Measurements from ENCODE around the gene ADGRB3.
"Not testable (repeated sequence)": the region's sequence is repeated elsewhere in the genome, so short reads cannot be mapped to it uniquely, and the experiment has no call there.

Gene ADGRB3

DNA sequence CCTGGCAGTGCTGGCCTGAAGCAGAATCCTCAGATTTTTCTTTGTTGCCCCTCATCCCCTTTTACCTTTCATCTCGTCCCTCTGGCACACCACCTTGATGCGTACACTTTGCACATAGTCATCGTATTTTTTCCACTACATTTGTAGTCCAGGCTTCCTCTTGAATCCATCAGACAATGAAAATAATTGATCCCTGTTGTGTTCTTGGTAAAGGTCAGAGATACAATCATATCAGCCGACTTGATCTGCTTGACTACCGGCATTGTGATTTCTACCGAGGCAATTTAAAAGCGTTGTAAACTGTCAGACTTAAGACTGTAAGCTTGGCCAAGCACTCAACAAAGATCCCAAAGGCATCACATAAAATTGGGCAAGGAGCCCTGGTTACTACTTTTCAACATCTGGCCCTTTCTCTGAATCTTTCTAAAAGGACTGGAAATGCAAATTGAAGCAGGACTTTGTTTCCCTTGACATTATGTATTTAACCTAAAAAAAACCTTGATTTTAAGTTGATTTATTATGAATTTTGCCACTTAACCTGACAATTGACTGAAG lies 649.2 kb downstream of the ADGRB3 start:
- TF ChIP-seq, protein P1, sequence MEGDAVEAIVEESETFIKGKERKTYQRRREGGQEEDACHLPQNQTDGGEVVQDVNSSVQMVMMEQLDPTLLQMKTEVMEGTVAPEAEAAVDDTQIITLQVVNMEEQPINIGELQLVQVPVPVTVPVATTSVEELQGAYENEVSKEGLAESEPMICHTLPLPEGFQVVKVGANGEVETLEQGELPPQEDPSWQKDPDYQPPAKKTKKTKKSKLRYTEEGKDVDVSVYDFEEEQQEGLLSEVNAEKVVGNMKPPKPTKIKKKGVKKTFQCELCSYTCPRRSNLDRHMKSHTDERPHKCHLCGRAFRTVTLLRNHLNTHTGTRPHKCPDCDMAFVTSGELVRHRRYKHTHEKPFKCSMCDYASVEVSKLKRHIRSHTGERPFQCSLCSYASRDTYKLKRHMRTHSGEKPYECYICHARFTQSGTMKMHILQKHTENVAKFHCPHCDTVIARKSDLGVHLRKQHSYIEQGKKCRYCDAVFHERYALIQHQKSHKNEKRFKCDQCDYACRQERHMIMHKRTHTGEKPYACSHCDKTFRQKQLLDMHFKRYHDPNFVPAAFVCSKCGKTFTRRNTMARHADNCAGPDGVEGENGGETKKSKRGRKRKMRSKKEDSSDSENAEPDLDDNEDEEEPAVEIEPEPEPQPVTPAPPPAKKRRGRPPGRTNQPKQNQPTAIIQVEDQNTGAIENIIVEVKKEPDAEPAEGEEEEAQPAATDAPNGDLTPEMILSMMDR (IDR thresholded peaks at IDR 0.05; ENCODE audit: low read depth, low read length) = no peak
- no peak for DNase-seq (ENCODE audit: extremely low read depth, low read depth)

DNA sequence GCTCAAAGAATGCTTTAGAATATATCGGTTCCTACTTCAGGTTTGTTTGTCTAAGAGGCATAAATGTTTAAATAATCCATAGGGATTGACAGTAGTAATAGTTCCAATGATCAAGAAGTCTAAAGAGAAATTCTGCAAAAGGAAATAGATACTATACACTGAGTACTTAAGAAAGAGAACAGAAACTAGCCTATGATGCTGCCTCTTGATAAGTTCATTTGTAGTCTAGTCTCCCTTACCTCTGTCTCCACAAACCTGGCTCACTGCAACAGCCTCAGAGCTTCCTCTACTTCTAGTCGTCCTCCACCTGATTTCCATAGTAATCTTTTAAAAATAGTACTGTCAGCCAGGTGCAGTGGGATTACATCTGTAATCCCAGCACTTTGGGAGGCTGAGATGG lies 650.0 kb downstream of the ADGRB3 start:
- no peak for DNase-seq (ENCODE audit: extremely low read depth, low read depth)

DNA sequence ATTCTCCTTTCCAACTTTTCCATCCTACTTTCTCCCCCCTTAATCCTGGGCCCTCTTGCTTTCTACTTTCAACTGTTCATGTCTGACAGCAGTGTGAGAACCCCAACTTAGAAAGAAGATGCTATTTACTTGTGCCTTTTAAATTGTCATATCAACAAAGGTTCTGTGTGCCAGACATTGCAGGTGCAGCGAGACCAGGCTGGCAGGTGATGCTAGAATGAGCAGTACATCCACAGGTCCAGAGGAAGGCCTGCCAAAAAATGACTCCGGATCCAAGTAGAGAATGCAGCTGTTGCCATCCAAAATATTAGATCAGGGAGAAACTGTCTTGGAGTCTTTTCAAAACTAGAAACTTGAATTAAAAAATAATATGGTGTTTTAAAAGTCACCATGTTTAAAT lies 651.2 kb downstream of the ADGRB3 start:
- DNase-seq (ENCODE audit: extremely low read depth, low read depth) = no peak
- TF ChIP-seq, protein P1 (IDR thresholded peaks at IDR 0.05; ENCODE audit: low read depth, low read length) = no peak

More for the DNA sequence above, 650.0 kb downstream of the ADGRB3 start:
- TF ChIP-seq, protein P1 (IDR thresholded peaks at IDR 0.05; ENCODE audit: low read depth, low read length) = no peak

DNA sequence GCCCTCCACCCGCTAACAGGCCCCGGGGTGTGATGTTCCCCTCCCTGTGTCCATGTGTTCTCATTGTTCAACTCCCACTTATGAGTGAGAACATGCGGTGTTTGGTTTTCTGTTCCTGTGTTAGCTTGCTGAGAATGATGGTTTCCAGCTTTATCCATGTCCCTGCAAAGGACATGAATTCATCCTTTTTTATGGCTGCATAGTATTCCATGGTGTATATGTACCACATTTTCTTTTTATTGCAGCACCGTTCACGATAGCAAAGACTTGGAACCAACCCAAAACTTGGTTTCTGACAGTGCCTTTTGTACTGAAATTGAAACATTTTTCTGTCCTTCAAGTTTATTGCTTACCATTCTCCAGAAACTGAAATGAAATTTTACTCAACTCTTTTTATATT lies 653.1 kb downstream of the ADGRB3 start:
- DNase-seq (ENCODE audit: extremely low read depth, low read depth) = not testable (repeated sequence)

DNA sequence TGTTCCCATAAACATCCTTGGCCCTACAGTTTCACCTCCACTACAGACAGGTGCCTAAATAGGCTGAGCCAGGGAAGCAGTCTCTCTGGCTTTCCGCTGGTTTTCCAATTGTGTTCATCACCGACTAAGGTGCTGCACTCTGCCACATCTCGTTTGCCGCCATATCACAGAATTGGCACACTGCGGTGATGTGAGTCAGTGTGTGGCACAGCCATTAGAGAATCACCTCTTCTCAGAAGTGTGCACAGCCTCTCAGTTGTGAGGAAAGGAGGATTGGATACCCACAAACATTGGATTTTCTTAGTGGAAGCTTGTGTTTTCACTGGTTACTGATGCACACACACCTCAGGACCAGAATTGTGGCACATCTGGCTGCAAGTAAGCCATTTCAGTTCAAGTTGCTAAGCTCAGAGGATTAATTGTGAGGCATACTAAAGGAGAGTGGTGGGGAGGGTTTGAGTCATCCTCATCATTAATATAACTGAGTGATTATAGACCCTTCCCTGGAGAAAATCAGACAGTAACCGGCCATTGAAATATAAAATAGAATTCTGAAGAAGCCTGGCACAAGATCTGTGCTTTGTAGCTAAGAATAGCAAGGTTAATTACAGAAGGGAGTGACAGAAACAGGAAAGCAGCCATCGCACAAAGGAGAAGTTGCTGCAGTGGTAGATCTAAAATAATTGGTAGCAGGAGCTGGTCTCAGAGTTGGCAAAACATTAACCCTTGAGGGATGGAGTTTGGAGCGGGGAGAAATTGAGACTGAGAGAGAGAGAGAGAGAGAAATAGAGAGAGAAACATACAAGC lies 654.8 kb downstream of the ADGRB3 start:
- no peak for DNase-seq (ENCODE audit: extremely low read depth, low read depth)
- TF ChIP-seq, protein P1 (IDR thresholded peaks at IDR 0.05; ENCODE audit: low read depth, low read length) = no peak

DNA sequence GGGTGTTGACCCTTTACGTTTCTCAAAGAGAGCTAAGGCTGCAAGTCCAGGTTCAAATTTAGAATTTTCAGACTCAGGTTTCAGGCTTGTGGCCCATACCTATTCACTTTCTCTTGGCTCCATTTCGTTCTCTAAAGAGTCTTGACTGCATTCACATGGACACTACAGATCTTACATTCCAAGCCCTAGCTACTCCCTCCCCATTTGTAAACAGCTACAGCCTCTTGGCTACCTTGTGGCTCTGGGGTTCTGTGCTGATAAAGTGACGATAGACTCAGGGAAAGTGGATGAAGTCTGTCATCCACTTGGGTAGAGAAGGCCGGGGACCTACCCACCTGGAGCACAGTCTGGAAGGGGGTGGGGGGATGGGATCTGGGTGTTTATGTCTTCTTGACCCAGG lies 658.4 kb downstream of the ADGRB3 start:
- TF ChIP-seq, protein P1 (IDR thresholded peaks at IDR 0.05; ENCODE audit: low read depth, low read length) = no peak
- DNase-seq (ENCODE audit: extremely low read depth, low read depth) = no peak

DNA sequence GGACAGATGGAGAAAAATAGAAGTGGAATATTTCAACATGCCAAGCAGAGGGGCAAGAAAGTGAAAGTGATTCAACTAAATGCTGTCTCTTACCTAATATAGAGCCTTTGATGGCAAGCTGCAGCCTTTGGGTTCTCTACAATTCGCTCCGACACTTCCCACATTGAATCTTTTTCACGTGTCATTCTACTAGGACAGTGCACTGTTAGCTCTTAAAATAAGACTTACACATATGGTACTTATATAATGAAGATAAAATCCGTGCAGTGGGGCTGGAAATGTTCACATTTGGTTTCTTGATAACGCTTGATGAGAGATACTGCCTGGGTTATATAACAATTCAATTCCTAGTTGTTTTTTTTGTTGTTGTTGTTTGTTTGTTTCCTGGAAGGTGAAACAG lies 659.3 kb downstream of the ADGRB3 start:
- TF ChIP-seq, protein P1 (IDR thresholded peaks at IDR 0.05; ENCODE audit: low read depth, low read length) = no peak
- no peak for DNase-seq (ENCODE audit: extremely low read depth, low read depth)

All from AG09319 (cell line).